ENCODE data around the gene ZNF502. TPM values are rescaled to one million over a fixed set of nuclear protein-coding genes. Genes with fewer than 3 reads are reported as not detected.

Gene ZNF502
- total and polyA plus RNA-seq, 2 of the 13 experiments (the other 11 are each of a cell fraction or from before 2014, with no cell fraction given): not detected

- Histone ChIP-seq H4K20me1 (ENCODE audit: insufficient read depth, low read length) (no peaks in the 10 kb centered on the region), H3K79me2 (ENCODE audit: insufficient read depth, low read length) (no peaks in the 10 kb centered on the region), H3K27ac (ENCODE audit: extremely low read length, insufficient read depth, low read length) (no peak overlapping the region), H3K9ac (ENCODE audit: insufficient read depth, low read depth, low read length) (no peak overlapping the region), H3K4me2 (ENCODE audit: low read depth, low read length) (no peak overlapping the region), H3K4me3 (replicated peaks in 1 of 3; ENCODE audit: insufficient read depth in 1 of 3, low read depth in 2 of 3, low read length in 3 of 3) (no peak overlapping the region), H2AFZ (ENCODE audit: low read length) (no peak overlapping the region), H3K4me1 (ENCODE audit: insufficient read depth, low read length) (no peaks in the 10 kb centered on the region), H3K27me3 (ENCODE audit: control insufficient read depth in 1 of 2, insufficient read depth in 2 of 2, low read length in 2 of 2) (peaks cover 1 to 26% of the 10 kb centered on the region in 2 experiments; a peak in 3 of 5 replicates), H3K9me3 (ENCODE audit: low read length) (no peaks in the 10 kb centered on the region), H3K36me3 (replicated peaks in 1 of 2; ENCODE audit: control insufficient read depth in 1 of 2, insufficient read depth in 2 of 2, low read length in 2 of 2) (no peaks in the 10 kb centered on the region)
- in situ Hi-C loops (cut with HindIII; ENCODE audit: extremely low pct_ligation_motif_present, low pct_unique_long_range_greater_than_20kb): no loop called here
- DNase-seq (ENCODE audit: low spot score) (no peak), ATAC-seq (no peak), FAIRE-seq (no peak)
- WGBS (ENCODE audit: low lambda C conversion rate): 59% methylated on average over 18 of the region's 48 CpGs
- CTCF ChIA-PET (ENCODE audit: low intra/inter-chr PET ratio, low total read pairs): no interaction called here
- intact Hi-C loops (cut with micrococcal nuclease; ENCODE audit: unreplicated experiment): no loop called here
- POLR2A ChIA-PET: no interaction called here
- TF ChIP-seq, protein P1, sequence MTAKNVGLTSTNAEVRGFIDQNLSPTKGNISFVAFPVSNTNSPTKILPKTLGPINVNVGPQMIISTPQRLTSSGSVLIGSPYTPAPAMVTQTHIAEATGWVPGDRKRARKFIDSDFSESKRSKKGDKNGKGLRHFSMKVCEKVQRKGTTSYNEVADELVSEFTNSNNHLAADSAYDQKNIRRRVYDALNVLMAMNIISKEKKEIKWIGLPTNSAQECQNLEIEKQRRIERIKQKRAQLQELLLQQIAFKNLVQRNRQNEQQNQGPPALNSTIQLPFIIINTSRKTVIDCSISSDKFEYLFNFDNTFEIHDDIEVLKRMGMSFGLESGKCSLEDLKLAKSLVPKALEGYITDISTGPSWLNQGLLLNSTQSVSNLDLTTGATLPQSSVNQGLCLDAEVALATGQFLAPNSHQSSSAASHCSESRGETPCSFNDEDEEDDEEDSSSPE (CRISPR knock-in tag; IDR thresholded peaks at IDR 0.05): no peak
- TF ChIP-seq ZNF629 (CRISPR knock-in tag; conservative IDR thresholded peaks at IDR 0.05): no peak
- no TSS peak for BruUV-seq (replicated peaks)
Measured at GRCh38 chr3:44685128-44685800, 27.2 kb upstream of the ZNF502 start.

DNA sequence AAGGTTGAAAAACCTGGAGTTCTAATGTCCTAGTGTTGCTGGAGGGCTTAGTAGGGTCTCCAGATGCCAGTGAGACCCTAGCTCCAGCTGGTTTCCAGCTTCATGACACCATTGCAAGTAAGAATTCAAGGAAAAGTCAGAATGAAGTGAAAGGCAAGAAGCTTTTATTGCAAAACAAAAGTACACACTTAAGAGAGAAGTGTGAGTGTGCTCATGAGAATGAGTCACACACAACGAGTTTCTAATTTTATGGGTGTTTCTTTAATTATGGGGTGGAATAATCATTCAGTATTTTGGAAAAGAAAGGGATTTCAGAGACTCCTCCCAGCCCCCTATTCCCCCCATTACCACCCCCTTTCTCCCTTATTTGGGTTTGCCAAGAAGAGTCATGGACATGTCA, 24.6 kb upstream of the ZNF502 start:
- no peak for FAIRE-seq
- Histone ChIP-seq H3K4me3 (replicated peaks in 1 of 3; ENCODE audit: insufficient read depth in 1 of 3, low read depth in 2 of 3, low read length in 3 of 3) (no peak overlapping the region), H3K36me3 (replicated peaks in 1 of 2; ENCODE audit: control insufficient read depth in 1 of 2, insufficient read depth in 2 of 2, low read length in 2 of 2) (no peaks in the 10 kb centered on the region), H3K79me2 (ENCODE audit: insufficient read depth, low read length) (no peaks in the 10 kb centered on the region), H3K4me1 (ENCODE audit: insufficient read depth, low read length) (no peaks in the 10 kb centered on the region), H2AFZ (ENCODE audit: low read length) (no peak overlapping the region), H3K27me3 (ENCODE audit: control insufficient read depth in 1 of 2, insufficient read depth in 2 of 2, low read length in 2 of 2) (peaks cover 1 to 26% of the 10 kb centered on the region in 2 experiments; a peak in 3 of 5 replicates), H3K9ac (ENCODE audit: insufficient read depth, low read depth, low read length) (no peak overlapping the region), H3K27ac (ENCODE audit: extremely low read length, insufficient read depth, low read length) (no peak overlapping the region), H3K4me2 (ENCODE audit: low read depth, low read length) (no peak overlapping the region), H4K20me1 (ENCODE audit: insufficient read depth, low read length) (no peaks in the 10 kb centered on the region), H3K9me3 (ENCODE audit: low read length) (no peaks in the 10 kb centered on the region)
- POLR2A ChIA-PET: no interaction called here
- no peak for ATAC-seq
- intact Hi-C loops (cut with micrococcal nuclease; ENCODE audit: unreplicated experiment): no loop called here
- DNase-seq (ENCODE audit: low spot score): no peak
- 0% methylated on average over 1 of the region's 1 CpG for WGBS (ENCODE audit: low lambda C conversion rate)
- CTCF ChIA-PET (ENCODE audit: low intra/inter-chr PET ratio, low total read pairs): no interaction called here
- no peak for TF ChIP-seq RORA (CRISPR knock-in tag; IDR thresholded peaks at IDR 0.05)
- no peak for TF ChIP-seq KAT7 (CRISPR knock-in tag; IDR thresholded peaks at IDR 0.05; ENCODE audit: borderline replicate concordance)
- no peak for TF ChIP-seq ZNF780A (CRISPR knock-in tag; IDR thresholded peaks at IDR 0.05)
- no peak for TF ChIP-seq PRDM10 (CRISPR knock-in tag; IDR thresholded peaks at IDR 0.05; ENCODE audit: low read depth)
- BruUV-seq (replicated peaks): no TSS peak
- in situ Hi-C loops (cut with HindIII; ENCODE audit: extremely low pct_ligation_motif_present, low pct_unique_long_range_greater_than_20kb): no loop called here

All from HepG2 (cell line).